Measurements from ENCODE around the gene KIF5C. TPM values are rescaled to one million over a fixed set of nuclear protein-coding genes. Genes with fewer than 3 reads are reported as not detected.
A peak's percentile ranks its signal among the peaks of the same experiment; 100 is the strongest.

The KIF5C gene
- total RNA-seq, 1 donor from 2014 or later = 6.2 TPM

GRCh38 chr2:149017116-149017985, 142.3 kb downstream of the KIF5C start:
- intact Hi-C loops (cut with DNase I) = loop anchor here (1.0 to 5.0 kb wide), 2 partner anchors 295 to 544 kb away; no protein-coding TSS in a partner anchor

DNA sequence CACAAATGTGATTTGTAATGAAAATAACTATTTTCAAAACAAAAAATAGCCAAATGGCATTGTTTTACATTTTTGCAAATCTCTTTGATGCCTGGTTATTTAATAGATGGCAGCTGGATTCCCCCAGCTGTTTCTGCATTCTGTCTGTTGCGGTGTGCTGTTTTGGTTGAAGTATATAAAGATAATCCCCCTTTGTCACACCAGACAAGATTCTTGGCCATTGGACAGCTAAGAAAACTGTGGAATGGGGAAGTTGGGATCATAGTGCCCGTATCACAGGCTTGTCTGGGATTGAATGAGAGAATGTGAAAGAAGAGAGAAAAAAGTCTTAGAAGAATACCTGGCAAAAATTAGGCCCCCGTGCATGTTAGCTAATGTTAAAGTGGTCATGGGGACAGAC, 144.0 kb downstream of the KIF5C start:
- no peak overlapping the region for H3K4me3 ChIP-seq
- TF ChIP-seq, protein P1, sequence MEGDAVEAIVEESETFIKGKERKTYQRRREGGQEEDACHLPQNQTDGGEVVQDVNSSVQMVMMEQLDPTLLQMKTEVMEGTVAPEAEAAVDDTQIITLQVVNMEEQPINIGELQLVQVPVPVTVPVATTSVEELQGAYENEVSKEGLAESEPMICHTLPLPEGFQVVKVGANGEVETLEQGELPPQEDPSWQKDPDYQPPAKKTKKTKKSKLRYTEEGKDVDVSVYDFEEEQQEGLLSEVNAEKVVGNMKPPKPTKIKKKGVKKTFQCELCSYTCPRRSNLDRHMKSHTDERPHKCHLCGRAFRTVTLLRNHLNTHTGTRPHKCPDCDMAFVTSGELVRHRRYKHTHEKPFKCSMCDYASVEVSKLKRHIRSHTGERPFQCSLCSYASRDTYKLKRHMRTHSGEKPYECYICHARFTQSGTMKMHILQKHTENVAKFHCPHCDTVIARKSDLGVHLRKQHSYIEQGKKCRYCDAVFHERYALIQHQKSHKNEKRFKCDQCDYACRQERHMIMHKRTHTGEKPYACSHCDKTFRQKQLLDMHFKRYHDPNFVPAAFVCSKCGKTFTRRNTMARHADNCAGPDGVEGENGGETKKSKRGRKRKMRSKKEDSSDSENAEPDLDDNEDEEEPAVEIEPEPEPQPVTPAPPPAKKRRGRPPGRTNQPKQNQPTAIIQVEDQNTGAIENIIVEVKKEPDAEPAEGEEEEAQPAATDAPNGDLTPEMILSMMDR (IDR thresholded peaks at IDR 0.05) = no peak
- H3K36me3 ChIP-seq = no peaks in the 10 kb centered on the region
- peaks cover 0 to 5% of the 10 kb centered on the region in 2 donors for H3K4me1 ChIP-seq
- H3K9me3 ChIP-seq = no peaks in the 10 kb centered on the region
- no peak for DNase-seq (ENCODE audit: low spot score in 2 of 2)
- intact Hi-C loops (cut with DNase I) = loop anchor here (5.0 kb wide), 1 partner anchor 293 kb away; no protein-coding TSS in a partner anchor
- no peaks in the 10 kb centered on the region for H3K27me3 ChIP-seq
- no peak overlapping the region for H3K27ac ChIP-seq

More at GRCh38 chr2:149017116-149017985, 142.3 kb downstream of the KIF5C start:
- no peaks in the 10 kb centered on the region for H3K27me3 ChIP-seq
- H3K4me1 ChIP-seq = peaks cover 0 to 5% of the 10 kb centered on the region in 2 donors
- TF ChIP-seq, protein P1 (IDR thresholded peaks at IDR 0.05) = peak; percentile 54 to 88 (median 65)
- no peaks in the 10 kb centered on the region for H3K9me3 ChIP-seq
- H3K36me3 ChIP-seq = no peaks in the 10 kb centered on the region
- DNase-seq (ENCODE audit: low spot score in 2 of 2) = peak in 1 of 2 donors; percentile 82
- H3K27ac ChIP-seq = no peak overlapping the region
- H3K4me3 ChIP-seq = no peak overlapping the region

GRCh38 chr2:149019768-149020167, 144.7 kb downstream of the KIF5C start:
- DNase-seq (ENCODE audit: low spot score in 2 of 2) = no peak
- intact Hi-C loops (cut with DNase I) = loop anchor here (5.0 kb wide), 1 partner anchor 293 kb away; no protein-coding TSS in a partner anchor
- Histone ChIP-seq H3K4me3 (no peak overlapping the region), H3K27ac (no peak overlapping the region), H3K4me1 (peaks cover 0 to 5% of the 10 kb centered on the region in 2 donors), H3K9me3 (no peaks in the 10 kb centered on the region), H3K27me3 (no peaks in the 10 kb centered on the region), H3K36me3 (no peaks in the 10 kb centered on the region)
- TF ChIP-seq, protein P1 (IDR thresholded peaks at IDR 0.05) = no peak

- Histone ChIP-seq H3K4me1 (peaks cover 0 to 5% of the 10 kb centered on the region in 2 donors), H3K4me3 (no peak overlapping the region), H3K27ac (no peak overlapping the region), H3K27me3 (no peaks in the 10 kb centered on the region), H3K9me3 (no peaks in the 10 kb centered on the region), H3K36me3 (no peaks in the 10 kb centered on the region)
- TF ChIP-seq, protein P1 (IDR thresholded peaks at IDR 0.05) = no peak
- intact Hi-C loops (cut with DNase I) = no loop called here
- DNase-seq (ENCODE audit: low spot score in 2 of 2) = no peak
These were observed 145.4 kb downstream of the KIF5C start for GRCh38 chr2:149020432-149020851.

GRCh38 chr2:149021271-149021719, 146.3 kb downstream of the KIF5C start:
- H3K4me3 ChIP-seq = no peak overlapping the region
- no peaks in the 10 kb centered on the region for H3K9me3 ChIP-seq
- H3K36me3 ChIP-seq = no peaks in the 10 kb centered on the region
- no peaks in the 10 kb centered on the region for H3K27me3 ChIP-seq
- intact Hi-C loops (cut with DNase I) = no loop called here
- no peak overlapping the region for H3K27ac ChIP-seq
- no peak for DNase-seq (ENCODE audit: low spot score in 2 of 2)
- H3K4me1 ChIP-seq = peaks cover 0 to 5% of the 10 kb centered on the region in 2 donors
- TF ChIP-seq, protein P1 (IDR thresholded peaks at IDR 0.05) = no peak
